Ishikawa (cell line): ENCODE results near the gene COMMD6.

Experiments
- CEBPB ChIP-seq: IDR thresholded peaks from 2 replicates; pipeline ENCODE4 v1.6.1; 2012
- EP300 ChIP-seq: IDR thresholded peaks from 2 replicates; pipeline ENCODE4 v1.6.1; 2012; ENCODE audit warnings: borderline replicate concordance
- FOXM1 ChIP-seq: IDR thresholded peaks from 2 replicates; pipeline ENCODE4 v1.6.1; 2012; ENCODE audit warnings: low read depth, borderline replicate concordance
- TAF1 ChIP-seq: IDR thresholded peaks from 2 replicates; pipeline ENCODE4 v1.6.1; 2012; ENCODE audit warnings: low read depth, mild to moderate bottlenecking
- TEAD4 ChIP-seq: IDR thresholded peaks from 2 replicates; pipeline ENCODE4 v1.6.1; 2012
- YY1 ChIP-seq: IDR thresholded peaks from 2 replicates; pipeline ENCODE4 v1.6.1; 2012; ENCODE audit warnings: low read depth

GRCh38 chr13:75558145-75558840 lies 20.7 kb upstream of the COMMD6 start:
- TF ChIP-seq EP300 (no peak), CEBPB (no peak), YY1 (no peak), TAF1 (no peak), TEAD4 (no peak), FOXM1 (no peak)
